A172 (cell line): ENCODE data around the gene PARD6A. TPM values are rescaled to one million over a fixed set of nuclear protein-coding genes. Genes with fewer than 3 reads are reported as not detected.

Experiments
- DNase-seq: peaks from one replicate; pipeline ENCODE4 v3.0.0-alpha.2; 2015; ENCODE audit warnings: low spot score
- total RNA-seq: library from RNA; depleted of rRNA; stranded (reverse); fragments of >200 nt; shearing (Covaris generic); gene quantifications from 2 replicates; pipeline ENCODE4 v1.2.3, GENCODE V29; 2014

The PARD6A gene
- total RNA-seq, 1 experiment from 2014 or later = 12.9 TPM

DNA sequence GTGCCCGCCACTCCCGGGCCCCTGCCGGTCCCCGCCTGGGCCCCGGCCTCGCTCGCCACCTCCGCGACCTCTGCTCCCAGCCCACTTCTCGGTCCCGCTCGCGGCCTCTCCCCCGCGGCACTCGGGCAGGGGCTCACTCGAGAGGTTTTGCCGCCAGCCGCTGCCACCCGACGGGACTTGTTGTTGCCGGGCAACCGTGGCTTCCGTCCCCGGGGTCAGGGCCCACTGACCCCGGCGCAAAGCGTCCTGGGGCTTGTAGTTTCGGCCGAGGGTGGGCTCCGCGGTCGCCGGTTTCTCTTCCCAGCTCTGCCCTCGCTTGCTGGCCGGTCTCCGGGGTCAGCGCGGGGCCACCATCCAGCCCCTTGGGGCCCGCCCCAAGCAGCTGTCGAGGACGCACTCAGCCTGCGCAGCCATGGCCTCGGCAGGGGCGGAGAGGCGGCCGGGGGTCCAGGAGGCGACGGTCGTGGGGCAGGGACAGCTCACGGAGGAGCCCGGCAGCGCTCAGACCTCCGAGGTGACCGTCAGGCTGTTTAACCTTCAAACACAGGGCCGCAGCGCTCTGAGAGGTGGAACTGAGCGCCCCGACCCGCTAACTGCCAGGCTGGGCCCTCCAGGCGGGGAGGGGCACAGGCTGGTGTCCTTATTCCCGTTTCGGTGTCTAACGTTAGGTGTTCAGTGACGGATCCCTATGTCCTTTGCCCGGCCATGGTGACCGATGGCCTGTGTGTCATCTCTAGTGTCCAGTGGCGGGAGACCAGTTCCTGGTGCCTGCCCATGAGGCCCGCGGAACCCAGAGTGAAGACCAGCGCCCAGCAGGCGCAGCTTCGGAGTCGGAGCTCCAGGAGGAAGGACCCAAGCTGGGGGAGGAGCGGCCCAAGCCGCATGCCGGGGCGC is 6.0 kb downstream of the PARD6A start, which contains the start of the genes C16orf86 and ENKD1:
Gene C16orf86, plus strand, starts transcription at position 256 of the 894 bp plus-strand sequence. Its CDS starts 157 bp downstream, at position 413.
Gene ENKD1, minus strand, starts transcription at position 192 of the 894 bp plus-strand sequence. CDS start 308 bp downstream, outside the sequence.
- no peak for DNase-seq

DNA sequence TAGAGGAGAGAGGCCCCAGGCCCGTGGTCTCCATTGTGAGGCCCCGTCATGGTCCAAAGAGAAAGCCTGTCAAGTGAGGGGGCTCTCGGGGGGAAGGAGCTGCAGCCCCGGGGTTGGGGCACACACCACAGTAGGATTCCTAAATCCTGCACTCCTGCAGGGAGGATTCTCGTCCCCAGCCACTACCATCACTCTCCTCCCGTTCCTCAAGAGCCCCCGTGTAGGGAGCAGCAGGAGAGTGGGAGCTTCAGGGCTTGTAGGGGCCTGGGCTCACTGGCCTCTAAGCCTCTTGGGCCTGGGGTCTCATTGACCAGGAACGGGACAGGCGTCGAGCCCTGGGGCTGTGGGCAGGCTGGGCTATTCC is 6.7 kb downstream of the PARD6A start:
- no peak for DNase-seq

DNA sequence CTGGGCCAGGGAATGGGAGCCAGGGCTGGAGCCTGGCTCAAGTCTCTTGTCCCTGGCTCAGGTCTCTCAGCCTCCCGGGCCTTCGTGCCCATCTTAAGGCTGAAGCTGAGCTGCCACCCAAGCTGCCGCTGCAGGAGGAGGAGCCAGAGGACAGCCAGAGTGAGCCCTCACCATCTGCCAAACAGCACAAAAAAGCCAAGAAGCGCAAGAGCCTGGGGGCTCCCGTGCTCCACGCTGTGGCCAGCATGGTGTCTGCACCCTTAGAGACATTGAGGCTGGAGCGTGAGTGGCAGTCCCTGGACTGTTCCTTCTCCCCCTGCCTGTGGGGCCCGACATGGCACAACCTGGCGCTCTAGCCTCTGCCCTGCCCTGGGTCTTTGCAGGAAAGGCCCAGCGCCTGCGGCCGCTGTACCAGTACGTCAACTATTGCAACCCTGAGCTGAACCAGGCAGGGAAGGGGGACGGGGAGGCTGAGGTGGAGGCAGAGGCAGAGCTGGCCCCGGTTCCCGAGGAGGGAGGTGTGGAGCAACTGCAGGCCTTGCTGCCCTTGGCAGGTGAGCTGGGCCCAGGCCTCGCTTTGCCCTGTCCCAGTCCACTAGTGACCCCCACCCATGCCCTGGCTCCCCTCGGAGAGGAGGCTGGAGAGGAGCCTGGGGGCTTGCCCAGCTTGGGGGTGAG is 7.2 kb downstream of the PARD6A start:
- peak; percentile 39 for DNase-seq

DNA sequence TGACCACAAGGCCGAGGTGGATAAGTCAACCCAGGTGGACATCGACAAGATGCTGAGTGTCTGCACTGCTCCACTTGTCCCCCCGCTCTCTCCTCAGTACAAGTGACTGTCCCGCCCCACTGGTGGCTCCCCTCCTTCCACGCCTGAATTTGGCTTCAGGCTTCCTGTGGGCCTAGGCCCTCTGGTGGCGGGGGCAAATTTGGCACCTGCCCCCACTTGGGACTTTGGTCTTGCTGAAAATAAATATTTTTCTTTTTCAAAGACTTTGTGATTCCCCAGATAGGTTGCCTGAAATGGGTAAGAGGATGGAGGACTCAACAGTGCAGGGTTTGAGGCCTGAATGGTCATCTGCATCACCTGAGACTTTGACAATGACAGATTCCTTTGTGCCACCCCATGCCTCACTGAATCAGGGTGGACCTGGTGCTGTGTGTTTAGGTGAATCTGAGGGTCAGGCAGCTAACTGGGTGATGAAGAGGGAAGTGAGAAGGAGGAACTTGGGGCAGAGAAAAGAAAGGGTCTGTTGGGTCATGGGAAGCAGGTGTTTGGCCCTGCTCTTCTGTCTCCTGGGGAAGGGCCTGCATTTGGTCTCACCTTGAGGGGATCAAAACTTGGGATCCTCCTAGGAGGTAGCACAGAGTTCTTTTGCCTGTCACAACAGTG is 7.9 kb downstream of the PARD6A start:
- no peak for DNase-seq

DNA sequence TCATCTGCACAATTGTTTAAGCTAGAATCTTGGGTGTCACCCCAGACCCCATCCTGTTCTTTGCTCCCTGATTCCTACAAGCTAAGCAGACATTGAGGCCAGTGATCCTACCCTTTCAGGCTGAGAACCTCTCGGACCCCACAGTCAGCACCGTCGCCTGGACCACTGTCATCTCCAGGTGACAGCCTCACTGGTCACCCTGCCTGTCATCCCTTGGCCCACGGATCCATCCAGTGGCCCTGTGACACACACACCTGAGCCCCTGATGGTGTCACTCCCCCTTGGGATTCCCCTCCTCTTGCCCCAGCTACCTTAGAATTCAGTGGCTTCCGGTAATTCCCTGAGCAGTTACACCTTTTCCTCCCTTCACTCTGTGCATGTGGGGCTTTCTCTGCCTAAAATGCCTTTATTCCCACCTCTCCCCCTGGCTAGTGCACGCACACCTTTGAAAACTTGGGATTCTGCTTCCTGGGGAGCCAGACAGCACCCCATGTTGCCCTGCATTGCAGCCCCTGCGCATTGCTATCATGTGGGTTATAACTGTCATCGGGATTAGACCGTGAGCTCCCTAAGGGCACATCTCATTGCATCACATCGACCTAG is 8.8 kb downstream of the PARD6A start:
- DNase-seq = no peak

DNA sequence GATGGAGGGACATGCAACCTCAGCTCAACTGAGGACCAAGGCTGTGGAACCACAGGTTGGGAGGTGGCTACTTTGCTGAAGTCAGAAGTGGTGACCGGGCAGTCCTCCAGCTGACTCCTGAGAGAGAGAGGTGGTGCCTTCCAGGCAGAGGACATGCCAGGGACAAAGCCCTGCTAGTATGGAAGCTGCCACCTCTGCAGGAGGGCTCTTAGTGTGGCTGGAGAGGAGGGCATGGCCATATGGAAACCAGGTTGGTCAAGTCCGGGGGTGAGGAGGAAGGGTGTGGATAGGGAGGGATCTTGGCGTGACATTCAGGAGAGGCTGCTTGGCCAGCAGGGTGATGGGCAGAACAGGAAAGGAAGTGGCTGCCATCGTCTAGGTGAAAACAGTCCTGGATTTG is 11.5 kb downstream of the PARD6A start:
- no peak for DNase-seq

DNA sequence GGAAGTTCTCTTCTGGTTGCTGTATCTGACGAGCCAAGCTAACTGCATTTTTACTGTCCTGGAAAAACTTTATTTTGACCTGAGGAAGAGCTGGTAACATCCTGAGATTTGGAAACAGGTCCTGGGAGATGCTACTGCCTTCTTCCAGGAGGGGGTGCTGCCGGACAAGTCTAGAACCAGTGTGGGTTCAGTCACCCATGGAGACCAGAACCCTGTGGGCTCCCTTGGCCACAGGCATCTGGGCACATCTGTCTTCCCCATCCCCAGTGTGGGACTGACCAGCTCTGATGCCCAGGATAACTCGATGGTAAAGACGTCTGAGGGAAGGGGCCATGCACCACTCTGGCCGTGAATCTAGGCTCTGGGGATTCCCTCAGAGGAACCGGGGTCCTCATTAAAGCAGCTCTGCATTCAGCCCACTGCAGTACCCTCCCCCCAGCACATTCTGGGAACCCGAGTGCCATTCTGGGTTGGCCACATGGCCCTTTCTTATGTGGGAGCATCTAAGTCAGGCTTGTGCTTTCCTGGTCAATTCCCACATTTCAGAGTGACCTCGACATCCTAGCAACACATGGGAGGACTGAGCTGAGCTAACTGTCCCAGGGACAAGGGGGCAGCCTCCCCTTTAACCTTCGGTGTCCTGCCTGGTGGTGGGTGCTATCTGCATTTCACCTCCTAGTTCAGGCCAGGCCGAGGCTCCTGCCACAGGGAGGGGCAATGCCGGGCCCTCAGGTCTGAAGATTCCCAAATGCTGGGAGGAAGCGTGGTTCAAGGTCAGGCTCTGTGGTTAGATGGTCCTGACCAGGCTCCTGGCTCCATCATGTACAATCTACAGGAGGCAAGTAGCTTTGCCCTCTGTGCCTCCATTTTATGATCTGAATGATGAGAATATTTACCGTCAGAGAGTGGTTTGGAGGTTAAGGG is 12.2 kb downstream of the PARD6A start:
- DNase-seq = peak; percentile 62

DNA sequence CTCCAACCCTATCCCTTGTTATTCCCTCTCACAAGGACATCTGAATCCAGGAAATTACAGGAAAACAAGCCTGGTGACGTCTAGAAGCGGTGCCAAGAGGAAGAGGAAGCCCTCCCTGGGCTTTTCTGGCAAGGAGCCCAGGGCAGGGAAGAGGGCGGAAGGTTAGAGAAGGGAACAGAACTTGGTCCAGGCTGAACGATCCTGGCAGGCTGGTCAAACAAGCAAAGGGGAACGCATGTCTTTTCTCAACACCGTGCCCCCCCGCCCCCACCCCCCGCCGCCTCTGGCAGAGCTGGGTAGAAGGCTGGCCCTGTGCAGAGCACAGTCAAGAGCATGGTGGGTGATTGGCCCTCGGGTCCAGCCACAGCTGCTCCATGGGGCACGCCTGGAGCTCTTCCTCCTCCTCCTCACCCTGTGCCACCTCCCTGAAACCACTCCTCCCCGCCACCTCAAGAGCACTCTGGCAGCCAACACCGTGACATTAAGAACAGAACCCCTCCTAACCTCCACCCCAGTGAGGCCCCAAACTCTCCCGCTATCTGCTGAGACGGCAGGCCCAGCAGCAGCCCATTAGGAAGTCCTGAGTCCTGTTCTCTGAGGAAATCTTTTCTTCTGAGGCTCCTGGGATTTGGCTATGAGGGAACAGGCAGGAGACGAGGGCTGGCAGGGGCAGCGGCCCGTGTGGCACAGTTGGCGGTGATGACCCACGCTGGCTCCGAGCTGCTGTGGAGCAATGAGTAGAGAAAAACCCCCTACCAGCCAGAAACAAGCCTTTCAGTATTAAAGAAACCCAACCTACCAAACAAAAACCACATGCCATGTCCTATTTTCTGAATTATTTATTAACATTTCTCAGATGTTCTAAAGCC is 13.2 kb downstream of the PARD6A start:
- DNase-seq = no peak

DNA sequence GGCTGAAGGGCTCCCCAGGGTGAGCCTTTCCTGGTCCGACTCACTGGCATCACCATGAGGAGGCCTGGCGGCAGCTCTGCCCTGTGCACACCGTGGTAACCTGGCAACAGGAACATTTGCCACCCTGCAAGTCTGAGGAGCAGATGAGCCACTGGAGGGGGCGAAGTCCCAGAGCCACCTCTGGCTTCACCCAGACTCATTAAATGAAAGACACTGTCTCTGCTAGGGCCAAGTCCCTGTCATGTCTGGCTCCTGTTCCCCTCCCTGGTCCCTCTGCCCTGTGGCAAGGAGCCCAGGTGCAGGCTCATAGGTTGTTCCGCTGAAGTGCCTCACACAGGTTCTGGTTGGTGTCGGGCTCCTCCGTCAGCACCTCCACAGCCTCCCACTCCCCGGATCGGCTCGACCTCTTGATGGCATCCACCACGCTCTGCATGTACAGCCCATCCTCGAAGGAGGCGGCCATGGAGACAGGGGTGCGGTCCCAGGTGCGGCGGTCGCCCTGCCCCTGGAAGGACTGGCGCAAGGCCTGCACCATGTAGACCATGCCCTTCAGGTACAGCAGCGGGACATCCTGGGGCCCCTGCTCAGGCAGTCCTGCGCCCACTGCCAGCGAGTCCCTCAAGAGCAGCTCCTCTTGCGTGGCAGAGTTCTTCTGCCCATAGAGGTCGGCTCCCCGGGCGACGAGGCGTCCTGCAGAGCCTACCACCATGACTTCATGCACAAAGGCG is 14.3 kb downstream of the PARD6A start:
- no peak for DNase-seq

DNA sequence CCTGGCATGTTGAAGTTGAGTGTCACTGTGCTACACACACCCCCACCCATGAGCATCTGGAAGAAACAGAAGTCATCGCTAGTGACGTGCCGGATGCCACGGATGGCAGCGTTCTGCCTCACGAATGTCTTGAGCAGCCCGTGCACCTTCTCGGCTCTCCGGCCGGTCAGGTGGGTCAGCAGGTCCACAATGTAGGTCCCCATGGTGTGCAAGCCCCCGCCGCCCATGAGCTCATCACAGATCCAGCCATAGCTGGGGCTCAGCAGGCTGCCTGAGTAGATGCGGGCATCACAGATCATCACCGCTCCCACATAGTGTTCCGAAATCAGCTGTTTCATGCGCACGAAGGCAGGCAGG is 14.8 kb downstream of the PARD6A start:
- no peak for DNase-seq

DNA sequence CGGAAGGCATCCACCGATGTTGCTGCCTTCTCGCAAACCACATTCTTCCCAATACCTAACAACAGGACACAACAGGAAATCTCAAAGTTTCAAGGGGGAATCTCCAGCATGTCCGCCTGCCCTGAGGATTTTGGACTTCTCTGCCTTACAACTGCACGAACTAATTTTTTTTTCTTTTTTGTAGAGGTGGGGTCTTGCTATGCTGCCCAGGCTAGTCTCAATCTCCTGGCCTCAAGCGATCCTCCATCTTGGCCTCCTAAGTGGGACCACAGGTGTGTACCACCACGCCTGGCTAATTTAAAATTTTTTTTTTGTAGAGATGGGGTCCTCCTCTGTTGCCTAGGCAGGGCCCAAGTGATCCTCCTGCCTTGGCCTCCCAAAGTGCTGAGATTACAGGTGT is 15.2 kb downstream of the PARD6A start:
- no peak for DNase-seq

DNA sequence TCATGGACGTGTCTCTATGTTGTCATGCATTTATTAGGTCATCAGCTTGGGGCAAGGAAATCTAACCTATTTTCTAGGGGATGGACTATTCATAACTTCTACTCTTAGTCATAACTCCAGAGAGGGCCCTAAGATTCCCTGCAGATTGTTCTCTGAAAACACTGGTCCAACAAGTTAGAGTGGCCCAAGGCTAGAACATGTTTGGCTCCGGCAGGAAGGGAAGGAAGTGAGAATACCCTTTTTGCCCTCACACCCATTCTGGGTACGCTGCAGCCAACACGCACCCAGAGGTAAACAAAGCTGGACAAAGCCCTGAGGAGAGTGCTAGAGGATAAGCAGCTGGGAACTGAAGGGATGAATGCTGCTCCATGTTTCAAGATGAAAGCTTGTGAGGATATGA is 15.8 kb downstream of the PARD6A start:
- DNase-seq = no peak

DNA sequence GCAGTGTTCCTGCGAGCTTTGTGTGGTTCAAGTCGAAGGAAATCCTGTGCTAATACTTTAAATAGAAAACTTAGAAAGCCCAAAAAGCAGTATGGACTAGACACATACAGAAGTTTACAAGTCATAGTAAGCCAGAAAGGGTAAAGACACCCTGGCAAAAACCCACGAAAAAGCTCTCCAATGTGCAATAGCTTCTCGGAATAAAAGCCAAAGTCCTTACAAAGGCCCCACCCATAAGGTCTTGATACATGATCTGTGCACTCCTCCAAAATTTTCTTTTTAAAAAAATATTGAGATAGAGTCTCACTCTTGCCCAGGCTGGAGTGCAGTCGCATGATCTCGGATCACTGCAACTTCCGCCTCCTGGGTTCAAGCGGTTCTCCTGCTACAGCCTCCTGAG is 16.2 kb downstream of the PARD6A start:
- no peak for DNase-seq

DNA sequence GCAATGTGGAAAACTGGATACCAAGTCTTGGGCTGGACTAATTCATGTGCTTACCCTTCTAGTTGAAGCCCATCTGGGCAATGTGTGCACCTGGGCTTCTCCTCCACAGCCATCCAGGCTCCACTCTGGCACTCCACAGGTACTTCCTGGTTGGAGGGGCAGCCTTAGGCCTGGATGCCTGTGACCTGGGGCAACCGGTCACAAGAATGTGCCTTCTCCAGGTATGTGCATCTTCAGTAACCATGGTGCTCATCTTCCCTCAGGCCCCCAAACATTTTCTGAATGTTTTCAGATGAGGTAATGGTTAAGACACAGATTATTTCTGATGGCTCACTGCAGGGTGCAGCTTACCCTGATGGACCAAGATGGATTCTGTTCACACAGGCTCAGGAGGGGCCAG is 17.0 kb downstream of the PARD6A start:
- no peak for DNase-seq

DNA sequence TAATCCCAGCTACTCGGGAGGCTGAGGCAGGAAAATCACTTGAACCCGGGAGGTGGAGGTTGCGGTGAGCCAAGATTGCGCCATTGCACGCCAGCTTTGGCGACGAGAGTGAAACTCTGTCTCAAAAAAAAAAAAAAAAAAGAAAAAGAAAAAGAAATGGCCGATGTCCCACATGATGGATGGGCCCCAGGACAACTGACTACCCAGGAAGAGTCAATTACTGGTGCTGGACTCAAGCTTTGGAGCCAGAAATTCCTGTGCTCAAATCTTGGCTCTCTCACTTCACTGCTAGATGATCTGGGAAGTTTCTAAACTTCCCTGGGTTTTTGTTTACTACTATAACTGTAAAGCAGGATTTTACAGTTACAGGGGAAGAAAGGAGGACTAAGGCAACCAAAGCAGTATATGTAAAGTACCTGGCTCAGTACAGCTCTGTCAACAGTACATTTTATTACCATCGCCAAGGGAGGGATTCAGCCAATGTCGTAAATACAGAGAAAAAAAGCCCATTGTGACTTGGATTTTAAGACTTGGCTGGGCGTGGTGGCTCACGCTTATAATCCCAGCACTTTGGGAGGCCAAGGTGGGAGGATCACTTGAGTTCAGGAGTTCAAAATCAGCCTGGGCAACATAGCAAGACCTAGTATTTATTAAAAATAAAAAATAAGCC is 17.7 kb downstream of the PARD6A start:
- DNase-seq = no peak

DNA sequence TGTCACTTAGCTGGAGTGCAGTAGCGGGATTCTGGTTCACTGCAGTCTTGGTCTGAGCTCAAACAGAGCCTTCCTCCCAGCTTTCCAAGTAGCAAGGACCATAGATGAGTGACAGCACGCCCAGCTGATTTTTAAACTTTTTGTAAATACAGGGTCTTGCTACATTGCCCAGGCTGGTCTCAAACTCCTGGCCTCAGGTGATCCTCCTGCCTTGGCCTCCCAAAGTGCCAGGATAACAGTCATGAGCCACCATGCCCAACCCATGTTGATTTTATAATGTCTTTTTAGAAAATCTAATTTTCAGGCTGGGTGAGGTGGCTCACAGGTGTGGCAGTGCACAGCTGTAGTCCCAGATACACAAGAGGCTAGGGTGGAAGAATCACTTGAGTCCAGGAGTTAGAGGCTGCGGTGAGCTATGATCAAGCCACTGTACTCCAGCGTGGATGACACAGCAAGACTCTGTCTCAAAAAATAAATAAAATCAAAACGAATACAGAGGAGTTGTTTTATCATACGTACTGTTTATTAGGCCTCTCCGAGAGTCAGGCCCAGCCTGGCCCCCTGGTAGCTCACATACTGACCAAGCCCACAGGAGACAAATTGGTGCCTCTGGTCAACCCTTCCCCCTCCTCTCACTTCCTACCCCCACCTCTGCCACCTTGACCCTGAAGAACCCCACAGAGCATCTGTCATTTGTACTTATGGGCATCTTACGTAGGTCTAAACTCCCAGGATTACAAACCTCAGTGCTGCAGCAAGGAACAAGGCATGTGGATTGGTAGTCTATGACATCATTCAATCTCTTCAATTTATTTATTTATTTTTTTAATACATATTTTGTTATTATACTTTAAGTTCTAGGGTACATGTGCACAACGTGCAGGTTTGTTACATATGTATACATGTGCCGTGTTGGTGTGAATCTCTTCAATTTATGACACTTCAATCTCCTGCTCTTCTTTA is 19.5 kb downstream of the PARD6A start:
- DNase-seq = no peak

DNA sequence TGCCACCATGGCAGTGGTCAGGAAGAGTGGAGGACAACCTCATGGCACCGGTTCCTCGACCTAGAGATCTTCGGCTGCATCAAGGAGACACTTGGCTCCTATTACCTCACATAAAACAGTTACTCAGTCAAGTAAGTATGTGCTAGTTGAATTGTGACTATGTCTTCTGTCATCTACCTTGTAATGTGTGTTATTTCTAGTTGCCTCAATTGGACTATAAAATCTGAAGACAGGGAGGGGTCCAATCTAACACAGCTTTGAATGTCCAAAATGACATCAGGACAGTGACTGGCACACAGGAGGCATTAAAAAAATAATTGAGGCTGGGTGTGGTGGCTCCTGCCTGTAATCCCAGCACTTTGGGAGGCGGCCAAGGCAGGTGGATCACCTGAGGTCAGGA is 23.0 kb downstream of the PARD6A start:
- no peak for DNase-seq
